HEK293 (cell line): ENCODE data around the gene ZFC3H1.

Experiments
- CTCF ChIA-PET: fragments of 350-600 bp; formaldehyde crosslinking; extraction: SDS; loops from one replicate; lab custom pipeline; 2021; ENCODE audit warnings: antibody characterized with exemption; lab: Yijun Ruan, JAX
- POLR2A ChIA-PET: fragments of 300-600 bp; formaldehyde crosslinking; extraction: SDS; loops from one replicate; lab custom pipeline; 2020; ENCODE audit warnings: antibody characterized with exemption, inconsistent platforms; lab: Yijun Ruan, JAX
- H3K27ac ChIP-seq: fragments of 200-500 bp; sonication (Bioruptor generic); 2 replicates; pipeline ENCODE4 v1.5.1; 2014; ENCODE audit warnings: low read depth, low read length, control low read depth, inconsistent platforms; ENCODE audit errors: extremely low read depth
- H3K36me3 ChIP-seq, 2 experiments: fragments of 200-500 bp in 1 of 2; sonication (Bioruptor generic) in 1 of 2; 1 replicate in 1 of 2; 2 replicates in 1 of 2; pipeline ENCODE4 v1.5.1; 2014 to 2017; ENCODE audit warnings: inconsistent platforms in 2 of 2, low read length in 2 of 2; ENCODE audit not compliant: control insufficient read depth in 2 of 2, insufficient read depth in 1 of 2
- H3K4me1 ChIP-seq: fragments of 200-500 bp; sonication (Bioruptor generic); 2 replicates; pipeline ENCODE4 v1.5.1; 2014; ENCODE audit warnings: mild to moderate bottlenecking, low read length, inconsistent platforms; ENCODE audit not compliant: control insufficient read depth, insufficient read depth
- H3K4me3 ChIP-seq: 2 replicates; pipeline ENCODE4 v1.5.1; 2011; ENCODE audit warnings: low read depth, mild to moderate bottlenecking, control low read depth, low read length, moderate library complexity
- H3K9me3 ChIP-seq: fragments of 200-500 bp; sonication (Bioruptor generic); 2 replicates; pipeline ENCODE4 v1.5.1; 2014; ENCODE audit warnings: low read depth, low read length, inconsistent platforms; ENCODE audit not compliant: control insufficient read depth, insufficient read depth
- CTCF ChIP-seq: fragments of 450-650 bp; formaldehyde crosslinking; IDR thresholded peaks from 2 replicates; pipeline ENCODE4 v1.5.1; 2016; ENCODE audit warnings: missing biosample characterization, missing genetic modification characterization
- OSR2 ChIP-seq: fragments of 450-650 bp; formaldehyde crosslinking; IDR thresholded peaks from 2 replicates; pipeline ENCODE4 v1.5.1; 2016; ENCODE audit warnings: missing biosample characterization, missing genetic modification characterization
- OVOL3 ChIP-seq: fragments of 450-650 bp; formaldehyde crosslinking; IDR thresholded peaks from 2 replicates; pipeline ENCODE4 v1.5.1; 2016; ENCODE audit warnings: missing biosample characterization, missing genetic modification characterization
- PATZ1 ChIP-seq: fragments of 450-650 bp; formaldehyde crosslinking; IDR thresholded peaks from 2 replicates; pipeline ENCODE4 v1.5.1; 2016; ENCODE audit warnings: missing biosample characterization, missing genetic modification characterization
- PRDM1 ChIP-seq: fragments of 450-650 bp; formaldehyde crosslinking; IDR thresholded peaks from 2 replicates; pipeline ENCODE4; 2016; ENCODE audit warnings: missing biosample characterization, missing genetic modification characterization
- SP7 ChIP-seq: fragments of 450-650 bp; formaldehyde crosslinking; IDR thresholded peaks from 2 replicates; pipeline ENCODE4 v1.5.1; 2016; ENCODE audit warnings: missing biosample characterization, missing genetic modification characterization
- WT1 ChIP-seq: fragments of 450-650 bp; formaldehyde crosslinking; IDR thresholded peaks from 2 replicates; pipeline ENCODE4 v1.5.1; 2016; ENCODE audit warnings: missing biosample characterization, missing genetic modification characterization
- ZBTB26 ChIP-seq: fragments of 450-650 bp; formaldehyde crosslinking; optimal IDR thresholded peaks from 2 replicates; pipeline ENCODE3; 2016; ENCODE audit warnings: missing biosample characterization, mild to moderate bottlenecking, missing genetic modification characterization
- ZFP41 ChIP-seq: fragments of 450-650 bp; formaldehyde crosslinking; IDR thresholded peaks from 2 replicates; pipeline ENCODE4 v1.5.1; 2016; ENCODE audit warnings: missing biosample characterization, missing genetic modification characterization, borderline replicate concordance
- ZNF133 ChIP-seq: fragments of 450-650 bp; formaldehyde crosslinking; IDR thresholded peaks from 2 replicates; pipeline ENCODE4 v1.5.1; 2016; ENCODE audit warnings: missing biosample characterization, missing genetic modification characterization
- ZNF169 ChIP-seq: fragments of 450-650 bp; formaldehyde crosslinking; IDR thresholded peaks from 2 replicates; pipeline ENCODE4 v1.5.1; 2016; ENCODE audit warnings: missing biosample characterization, missing genetic modification characterization
- ZNF175 ChIP-seq: fragments of 450-650 bp; formaldehyde crosslinking; IDR thresholded peaks from 2 replicates; pipeline ENCODE4 v1.5.1; 2016; ENCODE audit warnings: missing biosample characterization, missing genetic modification characterization
- ZNF18 ChIP-seq: fragments of 450-650 bp; formaldehyde crosslinking; IDR thresholded peaks from 2 replicates; pipeline ENCODE4 v1.5.1; 2016; ENCODE audit warnings: missing biosample characterization, missing genetic modification characterization
- ZNF221 ChIP-seq: fragments of 450-650 bp; formaldehyde crosslinking; IDR thresholded peaks from 2 replicates; pipeline ENCODE4 v1.5.1; 2017; ENCODE audit warnings: missing biosample characterization, missing genetic modification characterization, borderline replicate concordance
- ZNF266 ChIP-seq: fragments of 450-650 bp; formaldehyde crosslinking; IDR thresholded peaks from 2 replicates; pipeline ENCODE4 v1.5.1; 2016; ENCODE audit warnings: missing biosample characterization, missing genetic modification characterization, low read depth
- ZNF394 ChIP-seq: fragments of 450-650 bp; formaldehyde crosslinking; IDR thresholded peaks from 2 replicates; pipeline ENCODE4 v1.5.1; 2016; ENCODE audit warnings: missing biosample characterization, missing genetic modification characterization, mild to moderate bottlenecking, moderate library complexity, borderline replicate concordance
- ZNF501 ChIP-seq: fragments of 450-650 bp; formaldehyde crosslinking; IDR thresholded peaks from 2 replicates; pipeline ENCODE4 v1.5.1; 2016; ENCODE audit warnings: missing biosample characterization, missing genetic modification characterization
- ZNF596 ChIP-seq: fragments of 450-650 bp; IDR thresholded peaks from 2 replicates; pipeline ENCODE4 v1.5.0; 2018; ENCODE audit warnings: missing biosample characterization, mild to moderate bottlenecking, missing genetic modification characterization, moderate library complexity
- ZNF792 ChIP-seq: fragments of 450-650 bp; formaldehyde crosslinking; IDR thresholded peaks from 2 replicates; pipeline ENCODE4 v1.5.1; 2016; ENCODE audit warnings: missing biosample characterization, missing genetic modification characterization
- ZSCAN18 ChIP-seq: fragments of 450-650 bp; formaldehyde crosslinking; IDR thresholded peaks from 2 replicates; pipeline ENCODE4 v1.5.1; 2016; ENCODE audit warnings: missing biosample characterization, missing genetic modification characterization
- ZXDB ChIP-seq: fragments of 450-650 bp; formaldehyde crosslinking; IDR thresholded peaks from 2 replicates; pipeline ENCODE4 v1.5.1; 2016; ENCODE audit warnings: missing biosample characterization, missing genetic modification characterization

ZFC3H1 gene

GRCh38 chr12:71663561-71664410 is at the start of gene ZFC3H1, which contains the start of gene THAP2 (continued):
- TF ChIP-seq ZBTB26 (tag by site-specific recombination) (peak; percentile 17), OVOL3 (tag by site-specific recombination) (peak; percentile 54; the same call in 1 of the 2 replicates), ZNF18 (tag by site-specific recombination) (0 out of 2 replicates have a peak, but pooled peaks have one; percentile 27), ZNF792 (tag by site-specific recombination) (0 out of 2 replicates have a peak, but pooled peaks have one; percentile 34), PATZ1 (tag by site-specific recombination) (peak; percentile 56)

GRCh38 chr12:71710276-71711125 is 46.9 kb upstream of the ZFC3H1 start:
- Histone ChIP-seq H3K36me3 (peaks cover 0 to 2% of the 10 kb centered on the region in 2 experiments; a peak in 1 of 3 replicates), H3K4me3 (no peak overlapping the region), H3K27ac (no peak overlapping the region), H3K4me1 (no peaks in the 10 kb centered on the region), H3K9me3 (no peaks in the 10 kb centered on the region)
- ChIA-PET CTCF (no interaction called here), POLR2A (no interaction called here)
- TF ChIP-seq PRDM1 (tag by site-specific recombination) (no peak), ZNF501 (tag by site-specific recombination) (no peak), CTCF (tag by site-specific recombination) (no peak), ZNF169 (tag by site-specific recombination) (no peak)

GRCh38 chr12:71708658-71709057 is 45.0 kb upstream of the ZFC3H1 start:
- H3K4me3 ChIP-seq, result no peak overlapping the region
- peaks cover 2 to 7% of the 10 kb centered on the region in 2 experiments; a peak in 2 of 3 replicates for H3K36me3 ChIP-seq
- ChIA-PET CTCF (interaction anchor here (1.8 kb wide), 1 partner anchor 38 kb away, joined by 4 read pairs; no protein-coding TSS in a partner anchor), POLR2A (interaction anchor here (1.3 to 1.9 kb wide), 2 partner anchors 23 to 46 kb away, joined by 3 to 9 read pairs; partner anchors contain the start of genes RAB21 and TMEM19)
- no peak overlapping the region for H3K27ac ChIP-seq
- no peaks in the 10 kb centered on the region for H3K4me1 ChIP-seq
- no peaks in the 10 kb centered on the region for H3K9me3 ChIP-seq
- no peak for TF ChIP-seq ZSCAN18
- no peak for TF ChIP-seq ZFP41 (tag by site-specific recombination)
- TF ChIP-seq ZNF394 (tag by site-specific recombination), result no peak
- no peak for TF ChIP-seq OSR2 (tag by site-specific recombination)
- no peak for TF ChIP-seq ZXDB
- no peak for TF ChIP-seq ZNF175 (tag by site-specific recombination)
- no peak for TF ChIP-seq WT1 (tag by site-specific recombination)
- TF ChIP-seq ZNF133 (tag by site-specific recombination), result no peak
- TF ChIP-seq ZNF596 (tag by site-specific recombination), result no peak
- no peak for TF ChIP-seq SP7 (tag by site-specific recombination)
- no peak for TF ChIP-seq ZNF266 (tag by site-specific recombination)
- TF ChIP-seq ZNF221 (tag by site-specific recombination), result no peak
